Measurements from ENCODE around the gene CDK6.

GRCh38 chr7:92785923-92786322, 50.5 kb downstream of the CDK6 start:
- no peak for TF ChIP-seq CTCF (optimal IDR thresholded peaks at IDR 0.05 in 1 of 3, IDR thresholded peaks at IDR 0.05 in 1 of 3, conservative IDR thresholded peaks at IDR 0.05 in 1 of 3; ENCODE audit: extremely low read depth in 1 of 3, insufficient read depth in 2 of 3, low read length in 3 of 3)
- TF ChIP-seq EZH2 (IDR thresholded peaks at IDR 0.05; ENCODE audit: low read length) = no peak

All from keratinocyte (primary cell).